ENCODE measurements around the gene BRSK2. TPM values are rescaled to one million over a fixed set of nuclear protein-coding genes. Genes with fewer than 3 reads are reported as not detected.
"Not testable (repeated sequence)": the region's sequence is repeated elsewhere in the genome, so short reads cannot be mapped to it uniquely, and the experiment has no call there.

The BRSK2 gene
- total RNA-seq, 3 donors from 2014 or later, result 0.15 to 0.80 (median 0.66) TPM

GRCh38 chr11:1507381-1508140 is 117.8 kb downstream of the BRSK2 start:
- Histone ChIP-seq H3K27me3 (no peaks in the 10 kb centered on the region), H3K4me1 (peaks cover 13 to 19% of the 10 kb centered on the region in 2 donors), H3K27ac (no peak overlapping the region), H3K36me3 (no peaks in the 10 kb centered on the region), H3K4me3 (no peak overlapping the region), H3K9me3 (no peaks in the 10 kb centered on the region)
- TF ChIP-seq, protein P1, sequence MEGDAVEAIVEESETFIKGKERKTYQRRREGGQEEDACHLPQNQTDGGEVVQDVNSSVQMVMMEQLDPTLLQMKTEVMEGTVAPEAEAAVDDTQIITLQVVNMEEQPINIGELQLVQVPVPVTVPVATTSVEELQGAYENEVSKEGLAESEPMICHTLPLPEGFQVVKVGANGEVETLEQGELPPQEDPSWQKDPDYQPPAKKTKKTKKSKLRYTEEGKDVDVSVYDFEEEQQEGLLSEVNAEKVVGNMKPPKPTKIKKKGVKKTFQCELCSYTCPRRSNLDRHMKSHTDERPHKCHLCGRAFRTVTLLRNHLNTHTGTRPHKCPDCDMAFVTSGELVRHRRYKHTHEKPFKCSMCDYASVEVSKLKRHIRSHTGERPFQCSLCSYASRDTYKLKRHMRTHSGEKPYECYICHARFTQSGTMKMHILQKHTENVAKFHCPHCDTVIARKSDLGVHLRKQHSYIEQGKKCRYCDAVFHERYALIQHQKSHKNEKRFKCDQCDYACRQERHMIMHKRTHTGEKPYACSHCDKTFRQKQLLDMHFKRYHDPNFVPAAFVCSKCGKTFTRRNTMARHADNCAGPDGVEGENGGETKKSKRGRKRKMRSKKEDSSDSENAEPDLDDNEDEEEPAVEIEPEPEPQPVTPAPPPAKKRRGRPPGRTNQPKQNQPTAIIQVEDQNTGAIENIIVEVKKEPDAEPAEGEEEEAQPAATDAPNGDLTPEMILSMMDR (IDR thresholded peaks at IDR 0.05), result no peak
- no peak for TF ChIP-seq POLR2A (IDR thresholded peaks at IDR 0.05)
- TF ChIP-seq POLR2AphosphoS5 (IDR thresholded peaks at IDR 0.05), result no peak
- DNase-seq (ENCODE audit: low spot score in 2 of 2), result no peak
- intact Hi-C loops (cut with DNase I; ENCODE audit: low total_unique reads), result no loop called here

GRCh38 chr11:1508491-1508891 is 118.8 kb downstream of the BRSK2 start:
- H3K27ac ChIP-seq, result peak overlapping the region in 1 of 2 donors; percentile 19
- intact Hi-C loops (cut with DNase I; ENCODE audit: low total_unique reads), result no loop called here

GRCh38 chr11:1508986-1509385 is 119.3 kb downstream of the BRSK2 start:
- Histone ChIP-seq H3K4me3 (no peak overlapping the region), H3K27me3 (no peaks in the 10 kb centered on the region), H3K36me3 (no peaks in the 10 kb centered on the region), H3K9me3 (no peaks in the 10 kb centered on the region), H3K27ac (peak overlapping the region in 1 of 2 donors; percentile 19), H3K4me1 (peaks cover 4 to 5% of the 10 kb centered on the region in 2 donors)
- no peak for TF ChIP-seq POLR2A (IDR thresholded peaks at IDR 0.05)
- TF ChIP-seq, protein P1 (IDR thresholded peaks at IDR 0.05), result no peak
- no peak for TF ChIP-seq POLR2AphosphoS5 (IDR thresholded peaks at IDR 0.05)
- DNase-seq (ENCODE audit: low spot score in 2 of 2), result no peak
- intact Hi-C loops (cut with DNase I; ENCODE audit: low total_unique reads), result no loop called here

More at GRCh38 chr11:1508491-1508891, 118.8 kb downstream of the BRSK2 start:
- Histone ChIP-seq H3K27me3 (no peaks in the 10 kb centered on the region), H3K9me3 (no peaks in the 10 kb centered on the region), H3K36me3 (no peaks in the 10 kb centered on the region), H3K4me1 (peaks cover 6 to 9% of the 10 kb centered on the region in 2 donors), H3K4me3 (no peak overlapping the region)
- DNase-seq (ENCODE audit: low spot score in 2 of 2), result no peak
- TF ChIP-seq, protein P1 (IDR thresholded peaks at IDR 0.05), result no peak

- no peaks in the 10 kb centered on the region for H3K27me3 ChIP-seq
- intact Hi-C loops (cut with DNase I; ENCODE audit: low total_unique reads), result loop anchor here (10.0 kb wide), 1 partner anchor 305 kb away; no protein-coding TSS in a partner anchor
- H3K36me3 ChIP-seq, result no peaks in the 10 kb centered on the region
- TF ChIP-seq POLR2AphosphoS5 (IDR thresholded peaks at IDR 0.05), result no peak
- TF ChIP-seq POLR2A (IDR thresholded peaks at IDR 0.05), result no peak
- TF ChIP-seq, protein P1 (IDR thresholded peaks at IDR 0.05), result no peak
- peaks cover 0 to 2% of the 10 kb centered on the region in 2 donors for H3K4me1 ChIP-seq
- no peak for DNase-seq (ENCODE audit: low spot score in 2 of 2)
- no peaks in the 10 kb centered on the region for H3K9me3 ChIP-seq
- H3K4me3 ChIP-seq, result no peak overlapping the region
- no peak overlapping the region for H3K27ac ChIP-seq
These were observed 120.0 kb downstream of the BRSK2 start for GRCh38 chr11:1509626-1510255.

DNA sequence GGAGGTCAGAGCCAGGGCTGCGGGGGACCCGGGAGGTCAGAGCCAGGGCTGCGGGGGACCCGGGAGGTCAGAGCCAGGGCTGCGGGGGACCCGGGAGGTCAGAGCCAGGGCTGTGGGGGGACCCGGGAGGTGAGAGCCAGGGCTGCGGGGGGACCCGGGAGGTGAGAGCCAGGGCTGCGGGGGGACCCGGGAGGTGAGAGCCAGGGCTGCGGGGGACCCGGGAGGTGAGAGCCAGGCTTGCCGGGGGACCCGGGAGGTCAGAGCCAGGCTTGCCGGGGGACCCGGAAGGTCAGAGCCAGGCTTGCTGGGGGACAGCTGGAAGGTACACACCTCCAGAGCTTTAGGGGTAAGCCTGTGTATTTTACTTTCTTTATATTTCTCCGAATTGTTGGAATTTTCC is 120.6 kb downstream of the BRSK2 start:
- not testable (repeated sequence) for H3K9me3 ChIP-seq; H3K36me3 ChIP-seq; DNase-seq (ENCODE audit: low spot score in 2 of 2); H3K27ac ChIP-seq; H3K4me1 ChIP-seq; H3K27me3 ChIP-seq; H3K4me3 ChIP-seq
- intact Hi-C loops (cut with DNase I; ENCODE audit: low total_unique reads), result loop anchor here (10.0 kb wide), 1 partner anchor 306 kb away; no protein-coding TSS in a partner anchor

Data from breast epithelium (tissue), 4 donors.